Renal pelvis (tissue), 4 donors: ENCODE measurements around the gene C19orf25. TPM values are rescaled to one million over a fixed set of nuclear protein-coding genes. Genes with fewer than 3 reads are reported as not detected.
A peak's percentile ranks its signal among the peaks of the same experiment; 100 is the strongest.
"Not testable (repeated sequence)": the region's sequence is repeated elsewhere in the genome, so short reads cannot be mapped to it uniquely, and the experiment has no call there.

Experiments used
- DNase-seq: peaks from one replicate; pipeline ENCODE4 v3.0.0-alpha.2; 2013
- polyA plus RNA-seq, 3 donors: library from polyadenylated mRNA; unstranded; fragments of 120-200 nt; gene quantifications; one replicate each; pipeline ENCODE4 v1.2.1, GENCODE V29; 2013; ENCODE audit not compliant: insufficient read length in 3 of 3

The C19orf25 gene
- polyA plus RNA-seq, 3 donors = 29.1 to 39.1 (median 32.8) TPM

DNA sequence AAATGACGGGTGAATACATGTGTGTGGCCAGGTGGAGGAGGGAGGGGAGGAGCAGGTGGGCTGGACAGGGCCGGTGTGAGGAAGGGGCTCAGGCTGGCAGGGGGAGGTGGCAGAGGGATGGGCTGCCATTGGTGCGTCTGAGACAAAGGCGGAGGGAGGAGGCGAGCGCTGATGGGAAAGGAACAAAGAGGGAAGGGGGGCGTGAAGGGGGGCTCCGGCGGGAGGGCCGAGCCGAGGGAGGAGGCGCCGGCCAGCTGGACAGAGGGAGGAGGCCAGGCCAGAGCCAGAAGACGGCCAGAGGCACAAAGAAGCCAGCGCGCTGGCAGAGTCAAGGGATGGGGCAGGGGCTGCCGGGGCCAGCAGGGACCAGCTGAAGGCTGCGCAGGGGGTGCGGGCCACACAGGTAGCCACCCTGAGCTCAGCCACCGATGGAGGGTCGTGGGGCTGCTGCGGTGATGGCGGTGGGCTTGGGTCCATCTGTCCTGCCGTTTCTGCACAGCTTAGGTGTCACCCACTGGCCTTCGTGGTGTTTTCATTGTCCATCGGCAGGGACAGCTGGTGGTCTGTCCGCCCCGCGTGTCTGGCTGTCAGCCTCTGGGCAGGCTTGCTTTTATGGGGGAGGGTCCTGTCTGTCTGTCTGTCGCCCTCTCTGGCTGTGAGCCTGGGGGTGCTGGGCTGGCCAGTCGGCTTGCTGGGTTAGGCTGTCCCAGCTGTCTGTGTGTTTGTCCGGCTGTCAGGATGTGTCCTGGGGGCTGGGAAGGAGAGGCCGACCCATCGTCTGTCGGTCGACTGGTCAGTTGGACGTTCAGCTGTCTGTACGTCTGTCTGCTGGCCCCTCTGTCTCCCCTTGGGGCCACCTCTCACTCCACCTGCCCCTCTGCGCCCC lies 26.9 kb downstream of the C19orf25 start:
- DNase-seq = no peak

DNA sequence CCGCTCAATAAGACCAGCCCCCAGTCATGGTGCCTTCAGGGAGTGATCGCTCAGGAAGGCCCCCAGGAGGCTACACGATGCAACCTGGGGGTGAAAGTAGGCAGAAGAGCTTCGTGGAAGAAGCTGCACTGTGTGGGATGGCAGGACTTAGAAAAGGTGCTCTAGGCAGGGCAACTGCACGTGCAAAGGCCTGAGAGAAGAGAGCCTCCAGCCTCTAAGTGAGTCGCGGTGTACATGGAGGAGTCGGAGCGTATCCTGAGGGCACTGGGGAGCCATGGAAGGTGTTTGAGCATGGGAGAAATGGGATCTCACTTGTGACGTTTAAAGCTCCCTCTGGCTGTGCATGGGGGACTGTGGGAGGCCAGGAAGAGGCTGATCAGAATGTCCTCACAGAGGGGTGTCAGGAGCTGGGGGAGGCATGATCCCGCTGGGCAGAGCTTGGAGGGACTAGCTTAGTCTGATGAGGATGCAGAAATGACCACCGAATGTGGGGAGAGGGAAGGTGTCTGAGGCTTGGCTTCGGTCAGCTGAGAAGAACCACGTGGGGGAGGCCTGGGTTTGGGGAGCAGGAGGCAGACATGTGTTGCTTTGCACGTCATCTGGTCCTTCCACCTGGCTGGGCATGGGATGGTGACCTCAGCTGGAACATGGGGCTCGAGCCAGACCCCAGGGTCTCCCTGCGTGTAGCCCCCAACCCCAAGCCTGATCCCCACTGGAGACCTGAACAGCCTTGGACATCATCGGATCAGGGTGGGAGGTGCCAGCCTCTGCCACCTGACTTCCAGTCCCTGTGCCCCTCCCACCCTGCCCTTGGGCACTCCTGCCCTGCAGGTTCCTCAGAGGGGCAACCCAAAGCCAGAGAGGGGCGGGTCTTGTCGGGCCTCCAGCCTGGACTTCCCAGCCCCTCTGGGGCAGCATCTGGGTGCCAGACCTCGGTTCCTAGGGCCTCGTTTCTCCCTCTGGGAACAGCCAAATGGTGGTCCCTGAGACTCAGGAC lies 28.0 kb downstream of the C19orf25 start:
- no peak for DNase-seq

DNA sequence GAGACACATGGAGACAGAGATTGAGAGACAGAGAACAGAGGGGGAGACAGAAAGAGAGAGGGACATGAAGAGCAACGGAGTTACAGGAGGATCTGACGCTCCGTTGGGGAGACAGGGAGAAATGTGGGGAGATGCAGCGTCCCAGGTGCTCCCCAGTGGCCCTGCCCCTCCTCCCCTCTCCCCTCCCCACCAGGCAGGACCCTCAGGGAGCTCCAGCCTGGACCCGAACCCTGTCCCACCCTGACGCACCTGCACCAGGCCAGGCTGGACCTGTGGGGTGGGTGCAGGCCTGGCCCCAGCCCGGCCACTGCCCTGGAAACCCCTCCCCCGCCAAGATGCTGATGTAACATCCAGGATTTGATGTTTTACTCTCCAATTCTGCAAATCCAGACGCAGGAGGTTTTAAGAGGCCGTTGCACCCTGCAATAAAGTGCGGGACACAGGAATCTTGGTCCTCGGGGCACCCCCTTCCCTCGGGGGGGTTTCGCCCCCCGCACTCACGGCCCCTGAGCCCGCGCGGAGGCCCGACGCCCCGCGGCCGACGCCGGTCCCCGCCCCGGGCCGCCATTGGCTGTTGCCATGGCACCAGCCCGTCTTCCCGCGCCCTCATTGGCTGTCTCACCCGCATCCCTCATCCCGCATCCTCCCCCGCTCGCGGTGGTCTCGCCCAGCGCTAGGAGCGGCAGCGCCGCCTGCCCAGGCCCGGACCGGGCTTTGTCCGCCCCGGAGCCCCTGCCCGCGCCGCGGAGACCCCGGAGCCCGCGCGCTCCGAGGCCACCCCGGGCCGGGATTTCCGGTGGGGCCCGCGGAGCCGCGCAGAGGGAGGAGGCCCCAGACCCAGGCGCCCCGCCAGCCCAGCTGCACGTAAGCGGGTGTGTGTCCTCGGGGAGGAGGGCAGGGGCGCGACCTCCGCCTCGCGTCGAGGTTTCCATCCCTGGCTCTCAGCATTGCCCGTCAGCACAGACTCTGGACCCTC lies 29.3 kb downstream of the C19orf25 start, which contains the start of gene APC2:
Gene APC2 (plus strand): TSS at position 655 of the 976 bp plus-strand sequence. CDS start 2,881 bp downstream, outside the sequence.
- no peak for DNase-seq

DNA sequence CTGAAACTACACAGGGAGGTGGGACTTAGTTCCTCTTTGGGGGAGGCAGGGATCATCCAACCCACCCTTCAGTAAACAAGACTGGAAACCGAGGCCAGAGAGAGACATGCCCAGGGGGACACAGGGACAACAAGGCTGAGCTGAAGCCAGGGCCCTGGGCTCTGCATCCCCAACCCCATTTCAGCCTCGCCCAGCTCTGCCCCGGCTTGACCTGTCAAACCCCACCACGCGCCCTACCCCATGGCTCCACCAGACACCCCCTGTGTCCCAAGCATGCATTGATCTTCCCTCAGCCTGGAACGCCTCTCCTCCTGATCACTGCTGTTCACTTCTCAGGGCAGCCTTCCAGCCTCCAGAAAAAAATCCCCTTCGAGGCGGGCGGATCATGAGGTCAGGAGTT lies 31.1 kb downstream of the C19orf25 start:
- no peak for DNase-seq

DNA sequence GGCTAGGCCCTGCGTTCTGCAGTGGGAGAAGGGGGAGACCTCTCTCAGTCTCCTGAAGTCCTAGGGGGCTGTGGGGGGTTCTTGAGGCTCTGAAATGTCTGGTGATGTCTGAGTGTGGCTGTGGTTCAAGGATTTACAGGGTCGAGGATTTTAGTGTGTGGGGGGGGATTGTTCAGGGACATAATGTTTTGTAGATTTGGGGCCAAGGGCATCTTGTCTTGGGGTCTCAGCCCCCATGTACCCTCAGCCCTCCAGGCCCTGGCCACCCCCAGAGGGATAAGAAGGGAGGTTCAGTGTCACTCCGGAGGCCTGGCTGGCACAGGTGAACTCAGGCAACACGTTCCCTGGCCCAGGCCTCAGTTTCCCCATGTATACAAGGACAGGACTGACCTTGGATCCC lies 31.5 kb downstream of the C19orf25 start:
- no peak for DNase-seq

DNA sequence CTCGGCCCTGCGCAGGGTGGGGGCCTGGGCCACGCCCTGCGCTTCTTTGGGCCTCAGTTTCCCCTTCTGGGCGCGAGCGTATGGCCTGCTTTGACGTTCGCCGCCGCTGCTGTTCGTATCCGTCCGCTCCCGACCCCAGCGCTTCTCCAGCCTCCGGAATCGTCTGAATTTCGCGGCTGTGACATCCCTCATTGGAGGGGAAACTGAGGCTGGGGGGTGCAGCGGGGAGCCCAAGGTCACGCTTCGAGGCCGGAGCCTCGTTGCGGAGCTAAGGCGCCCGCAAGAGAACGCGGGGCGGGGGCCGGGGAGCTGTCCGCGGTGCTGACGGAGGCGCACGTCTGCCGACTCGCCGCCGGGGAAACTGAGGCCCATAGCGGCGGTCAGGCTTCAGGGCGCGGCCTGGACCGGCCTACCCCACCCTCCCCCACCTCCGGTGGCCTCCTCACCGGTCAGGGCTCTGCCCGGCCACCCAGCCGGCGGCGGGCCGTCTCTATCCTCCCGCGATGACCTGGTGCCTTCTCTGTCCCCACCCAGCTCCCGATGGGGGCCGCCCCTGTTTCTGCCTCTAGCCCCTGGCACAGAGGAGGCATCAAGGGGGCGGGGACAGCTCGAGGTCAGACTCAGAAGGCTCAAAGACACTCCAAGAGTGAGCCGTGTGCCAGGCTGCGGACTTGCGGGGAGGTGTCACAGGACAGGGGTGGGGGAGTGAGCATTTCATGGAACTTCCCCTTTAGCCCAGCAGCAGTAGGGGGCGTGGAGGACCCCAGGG lies 32.1 kb downstream of the C19orf25 start:
- DNase-seq = no peak

DNA sequence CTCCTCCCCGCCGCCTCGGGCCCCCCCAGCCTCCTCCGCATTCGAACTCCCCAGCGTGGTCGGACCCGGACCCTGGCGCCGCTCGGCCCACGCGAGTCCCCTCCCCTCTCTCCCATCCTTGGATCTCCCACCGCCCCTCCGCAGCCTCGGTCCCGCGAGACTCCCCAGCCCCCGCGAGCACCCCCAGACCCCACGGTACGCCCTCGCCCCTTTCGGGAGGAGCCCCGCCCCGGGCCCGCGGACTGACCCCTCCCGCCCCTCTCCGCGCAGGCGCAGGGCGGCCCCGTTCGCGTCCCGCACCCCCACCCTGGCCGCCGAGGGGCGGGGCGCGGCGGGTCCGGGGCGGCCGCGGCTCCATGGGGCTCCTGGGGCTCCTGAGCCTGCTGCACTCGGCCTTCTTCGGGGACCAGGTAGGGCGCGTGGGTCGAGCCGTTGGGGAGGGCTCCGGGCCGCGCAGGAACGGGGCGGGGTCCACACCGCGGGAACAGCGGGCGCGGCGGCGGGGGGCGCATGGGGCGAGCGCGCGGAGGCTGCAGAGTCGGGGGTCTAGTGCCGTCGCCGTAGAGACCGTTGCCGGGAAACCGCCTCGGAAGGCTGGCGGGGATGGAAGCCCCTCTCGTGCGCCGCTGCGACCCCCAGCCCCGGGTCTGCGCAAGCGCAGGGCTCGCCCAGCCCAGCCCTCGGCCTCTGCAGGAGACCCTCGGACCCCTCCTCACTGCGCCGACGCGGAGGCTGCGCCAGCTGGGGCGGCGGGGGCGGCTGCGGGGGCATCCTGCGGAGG lies 32.9 kb downstream of the C19orf25 start:
- no peak for DNase-seq

DNA sequence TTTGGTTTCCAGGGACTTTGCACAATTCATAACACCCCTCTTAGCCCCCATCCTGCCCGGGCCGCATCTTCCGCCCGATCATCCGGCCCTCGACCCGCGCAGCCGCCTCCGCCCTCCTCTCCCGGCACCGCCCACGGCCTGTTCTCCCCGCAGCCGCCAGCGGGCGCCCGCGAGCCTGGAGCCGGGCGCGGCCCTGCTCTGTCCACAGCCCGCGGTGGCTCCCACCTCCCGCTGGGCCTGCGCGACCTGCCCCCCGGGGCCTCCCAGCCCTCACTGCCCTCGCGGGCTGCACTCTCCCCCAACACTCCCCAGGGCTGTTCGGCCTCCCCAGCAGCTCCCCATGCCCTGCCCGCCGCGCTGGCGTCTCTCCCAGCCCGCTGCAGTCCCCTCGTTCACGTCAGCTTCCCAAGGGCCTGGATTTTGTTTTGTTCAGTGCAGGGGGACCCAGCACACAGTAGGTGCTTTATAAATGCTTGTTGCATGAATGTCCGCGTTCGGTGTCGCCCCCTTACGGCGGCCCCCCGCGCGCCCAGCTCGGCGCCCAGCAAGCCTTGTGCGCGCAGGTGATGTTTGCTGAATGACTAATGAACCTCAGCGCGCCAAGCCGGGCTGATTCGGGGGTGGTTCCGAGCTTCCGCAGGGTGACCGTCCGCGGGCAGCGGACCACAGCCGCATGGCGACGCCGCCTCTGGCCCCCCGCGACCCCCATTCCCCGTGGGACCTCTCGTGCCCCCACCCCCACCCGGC lies 33.7 kb downstream of the C19orf25 start:
- DNase-seq = no peak

DNA sequence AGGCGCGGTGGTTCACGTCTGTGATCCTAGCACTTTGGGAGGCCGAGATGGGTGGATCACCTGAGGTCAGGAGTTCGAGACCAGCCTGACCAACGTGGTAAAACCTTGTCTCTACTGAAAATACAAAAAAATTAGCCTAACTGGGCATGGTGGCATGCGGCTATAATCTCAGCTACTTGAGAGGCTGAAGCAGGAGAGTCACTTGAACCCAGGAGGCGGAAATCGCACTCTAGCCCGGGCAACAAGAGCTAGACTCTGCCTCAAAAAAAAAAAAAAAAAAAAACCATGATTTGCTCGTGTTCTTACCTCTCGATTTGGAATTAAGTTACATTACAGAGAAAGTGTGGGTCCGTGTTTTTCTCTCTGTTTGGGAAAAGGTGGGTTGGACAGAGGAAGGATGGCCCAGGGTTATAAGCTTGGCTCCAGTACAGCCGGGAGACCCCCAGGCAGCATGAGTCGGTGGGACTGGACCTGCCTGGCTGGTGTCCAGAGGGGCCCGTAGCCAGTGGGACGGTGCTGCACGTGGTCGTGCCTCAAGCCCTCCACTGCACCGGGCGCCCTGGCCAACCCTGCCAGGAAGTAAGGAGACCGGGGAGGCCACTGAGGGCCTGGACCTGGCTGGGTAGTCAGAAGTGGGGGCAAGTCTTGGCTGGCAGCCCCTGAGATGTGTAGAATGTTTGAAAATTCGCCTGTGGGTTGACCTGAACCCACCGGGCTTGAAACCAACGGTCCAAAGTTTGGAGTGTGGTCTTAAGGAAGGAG lies 37.2 kb downstream of the C19orf25 start:
- DNase-seq = no peak

DNA sequence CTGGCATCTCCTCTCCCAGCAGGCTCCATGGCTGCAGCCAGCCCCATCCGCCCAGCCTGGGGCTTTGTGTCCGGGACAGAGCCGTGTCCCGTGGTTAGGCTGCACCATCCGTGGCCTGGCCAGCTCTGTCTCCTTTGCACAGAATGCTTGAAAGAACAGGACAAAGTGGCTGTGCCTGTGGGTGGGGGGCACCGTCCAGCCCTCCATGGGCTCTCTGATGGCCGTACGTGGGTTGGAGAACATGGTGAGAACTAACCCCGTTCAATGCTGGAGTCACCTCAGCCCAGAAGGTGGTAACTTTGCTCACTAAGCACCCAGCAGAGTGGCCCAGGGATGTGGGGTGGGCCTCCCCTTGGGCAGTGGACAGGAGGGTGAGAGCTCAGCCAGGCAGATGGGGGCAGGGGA lies 38.0 kb downstream of the C19orf25 start:
- no peak for DNase-seq

DNA sequence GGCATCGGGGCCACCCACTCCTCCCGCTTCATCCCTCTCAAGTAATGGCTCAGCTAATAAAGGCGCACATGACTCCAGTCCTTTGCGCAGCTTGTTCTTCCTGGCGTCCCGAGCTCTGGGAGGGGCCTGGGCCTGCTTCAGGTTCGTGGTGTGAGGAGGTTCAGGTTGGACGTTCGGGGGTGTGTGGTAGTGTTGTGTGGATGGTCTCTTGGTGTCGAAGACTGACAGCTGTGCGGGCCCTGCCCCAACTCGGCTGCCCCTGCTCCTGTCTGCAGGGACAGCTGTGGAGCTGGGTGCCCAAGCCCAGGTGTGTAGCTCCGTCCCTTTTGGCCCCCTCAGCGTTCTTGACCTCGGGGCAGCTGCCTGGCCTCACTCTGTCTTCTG lies 38.6 kb downstream of the C19orf25 start:
- DNase-seq = no peak

DNA sequence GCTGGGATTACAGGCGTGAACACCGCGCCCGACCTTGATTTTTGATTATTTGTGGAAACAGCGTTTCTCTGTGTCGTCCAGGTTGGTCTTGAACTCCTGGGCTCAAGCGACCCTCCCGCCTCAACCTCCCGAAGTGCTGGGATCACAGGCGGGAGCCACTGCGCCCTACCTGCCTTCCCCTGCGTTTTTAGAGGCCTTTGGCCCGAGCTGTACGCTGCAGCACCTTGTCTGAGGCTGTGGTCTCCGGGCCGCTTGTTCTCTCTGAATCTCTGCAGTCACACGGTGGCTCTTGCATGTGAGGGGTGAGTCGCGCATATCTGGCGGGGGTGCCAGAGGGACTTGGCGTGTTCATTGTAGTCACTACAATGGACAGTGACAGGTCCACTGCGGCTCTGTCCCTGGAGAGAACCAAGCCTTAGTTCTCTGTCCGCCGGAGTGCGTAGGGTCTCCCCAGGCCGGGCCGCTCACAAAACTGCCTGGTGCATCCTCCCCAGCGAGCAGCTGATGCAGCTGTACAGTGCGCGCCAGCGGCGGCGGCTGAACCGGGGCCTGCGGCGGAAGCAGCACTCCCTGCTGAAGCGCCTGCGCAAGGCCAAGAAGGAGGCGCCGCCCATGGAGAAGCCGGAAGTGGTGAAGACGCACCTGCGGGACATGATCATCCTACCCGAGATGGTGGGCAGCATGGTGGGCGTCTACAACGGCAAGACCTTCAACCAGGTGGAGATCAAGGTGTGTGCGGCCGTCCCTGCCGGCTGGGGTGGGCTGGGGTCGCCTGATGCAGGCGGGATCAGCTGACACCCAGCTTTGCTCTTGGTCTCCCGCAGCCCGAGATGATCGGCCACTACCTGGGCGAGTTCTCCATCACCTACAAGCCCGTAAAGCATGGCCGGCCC lies 39.2 kb downstream of the C19orf25 start:
- not testable (repeated sequence) for DNase-seq

DNA sequence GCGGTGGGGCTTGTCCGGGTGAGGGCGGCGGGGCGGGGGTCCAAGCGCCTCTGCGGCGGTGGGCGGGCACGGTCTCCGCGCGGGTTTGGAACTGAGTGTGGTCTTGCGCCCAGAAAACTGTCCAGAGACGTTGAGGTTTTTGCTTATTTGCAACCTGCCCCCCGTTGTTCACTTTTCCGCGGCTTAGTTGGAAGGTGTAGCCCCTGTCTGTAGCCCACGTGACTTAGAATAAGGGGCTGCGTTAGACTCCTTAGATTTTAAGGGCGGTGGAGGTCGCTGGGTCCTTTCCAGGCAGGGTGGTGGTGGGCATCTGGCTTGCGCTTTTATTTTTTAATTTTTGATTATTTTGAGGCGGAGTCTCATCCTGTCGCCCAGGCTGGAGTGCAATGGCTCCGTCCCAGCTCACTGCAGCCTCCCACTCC lies 40.1 kb downstream of the C19orf25 start:
- DNase-seq = no peak

DNA sequence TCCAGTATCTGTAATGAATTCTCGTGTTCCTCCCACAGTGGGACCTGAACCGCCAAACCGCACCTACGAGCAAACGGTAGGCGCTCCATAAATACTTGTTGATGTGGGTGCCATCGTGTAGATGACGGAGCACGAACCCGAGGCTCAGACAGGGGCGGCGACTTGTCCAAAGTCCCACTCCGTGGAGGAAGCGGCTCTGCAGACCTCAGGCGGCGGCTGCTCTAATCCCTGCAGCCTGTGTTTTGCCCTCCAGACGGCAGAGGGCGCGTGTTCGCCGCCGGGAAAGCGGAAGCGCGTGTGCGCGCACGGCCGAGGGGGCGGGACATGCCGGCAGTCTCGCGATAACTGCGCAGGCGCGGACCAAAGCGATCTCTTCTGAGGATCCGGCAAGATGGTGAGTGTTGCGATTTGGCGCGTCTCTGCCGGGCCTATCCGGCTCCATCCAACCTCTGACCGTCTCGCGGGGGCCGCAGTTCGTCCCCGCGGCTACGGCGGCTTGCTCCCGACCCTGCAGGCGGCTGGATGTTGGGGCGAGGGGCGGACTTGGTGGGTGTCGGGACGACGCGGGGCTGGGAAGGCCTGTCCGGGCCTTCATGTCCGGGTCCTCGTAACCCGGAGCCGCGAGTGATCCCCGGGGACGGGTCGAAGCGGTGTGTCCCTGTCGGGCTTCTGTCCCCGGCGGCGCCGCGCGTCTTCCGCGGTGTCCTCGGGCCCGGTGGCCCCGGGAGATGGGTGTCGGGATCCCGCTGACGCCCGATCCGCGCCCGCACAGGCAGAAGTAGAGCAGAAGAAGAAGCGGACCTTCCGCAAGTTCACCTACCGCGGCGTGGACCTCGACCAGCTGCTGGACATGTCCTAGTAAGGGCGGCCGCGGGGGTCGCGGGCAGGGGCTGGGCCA lies 40.7 kb downstream of the C19orf25 start, which contains the start of gene RPS15:
Gene RPS15 (plus strand): TSS at position 362 of the 898 bp plus-strand sequence. CDS start 30 bp downstream, at position 392.
- DNase-seq = peak; percentile 93

DNA sequence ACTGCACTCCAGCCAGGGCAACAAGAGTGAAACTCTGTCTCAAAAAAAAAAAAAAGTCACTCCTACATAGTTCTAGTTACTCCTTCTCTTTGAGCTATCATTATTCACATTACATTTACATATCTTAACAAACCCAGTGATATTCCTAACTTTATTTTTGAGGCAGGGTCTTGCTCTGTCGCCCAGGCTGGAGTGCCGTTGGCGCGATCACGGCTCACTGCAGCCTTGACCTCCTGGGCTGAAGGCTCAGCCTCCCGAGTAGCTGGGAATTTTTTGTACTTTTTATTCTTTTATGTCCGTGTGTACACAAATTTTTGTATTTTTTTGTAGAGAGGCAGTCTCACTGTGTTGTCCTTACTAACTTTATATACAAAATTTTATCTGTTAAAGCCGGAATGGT lies 41.4 kb downstream of the C19orf25 start:
- no peak for DNase-seq
